NCI-H2107 treated with DMSO at 0.1 percent for 48 hours (cell line): ENCODE data around the gene TMEM150C.

Experiments
- DNase-seq: peaks from one replicate; lab custom pipeline; 2025; ENCODE audit not compliant: unreplicated experiment; lab: John Stamatoyannopoulos, UW

Gene TMEM150C

DNA sequence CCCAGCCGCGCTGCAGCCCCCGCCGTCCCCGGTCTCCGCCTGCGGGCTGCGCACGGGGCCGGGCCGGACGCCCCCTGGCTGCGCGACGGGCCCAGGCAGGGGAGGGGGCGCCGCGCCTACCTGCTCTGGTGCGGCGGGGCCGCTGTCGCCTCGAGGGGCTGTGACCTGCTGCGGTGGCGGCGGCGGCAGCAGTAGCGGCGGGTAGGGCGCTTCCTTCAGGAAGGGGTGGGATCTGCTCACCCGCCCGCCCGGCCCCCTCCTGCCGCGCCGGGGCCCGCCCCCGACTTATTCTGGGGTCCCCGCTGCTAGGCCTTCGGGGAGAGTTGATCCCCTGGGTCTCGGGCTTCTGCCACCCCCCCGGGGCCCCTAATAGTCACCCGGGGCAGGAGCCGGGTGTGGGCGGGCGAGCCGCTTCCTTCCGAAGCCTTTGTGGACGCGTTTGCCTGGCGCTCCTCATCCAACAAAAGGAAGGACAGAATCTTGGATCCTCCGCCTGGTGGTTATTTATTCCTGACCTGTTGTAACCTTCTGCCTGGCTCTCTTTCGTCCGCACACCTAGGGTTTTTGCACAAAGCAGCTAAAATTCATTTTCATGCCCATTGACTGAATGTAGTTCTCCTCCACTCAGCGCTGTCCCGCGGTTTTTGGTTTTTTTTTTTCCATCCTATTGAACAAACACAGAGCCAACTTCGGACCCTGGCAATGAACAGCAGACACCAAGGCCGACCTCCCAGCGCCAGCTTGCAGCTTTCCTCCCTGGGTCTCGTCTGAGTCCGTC is at the start of gene TMEM150C:
Gene TMEM150C, minus strand, starts transcription at position 203 of the 778 bp plus-strand sequence. CDS start 57,331 bp downstream, outside the sequence.
- DNase-seq: no peak

DNA sequence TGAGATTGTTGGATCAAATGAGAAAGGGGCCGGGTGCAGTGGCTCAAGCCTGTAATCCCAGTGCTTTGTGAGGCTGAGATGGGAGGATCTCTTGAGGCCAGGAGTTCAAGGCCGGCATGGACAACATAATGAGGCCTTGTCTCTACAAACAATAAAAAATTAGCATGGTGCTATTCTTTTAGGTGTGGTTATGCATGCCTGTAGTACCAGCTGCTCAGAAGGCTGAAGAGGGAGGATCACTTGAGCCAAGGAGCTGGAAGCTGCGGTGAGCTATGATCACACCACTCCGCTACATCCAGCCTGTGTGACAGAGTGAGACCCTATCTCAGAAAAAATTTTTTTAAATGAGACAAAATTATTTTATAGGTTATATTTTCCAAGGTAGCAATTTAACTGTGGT is 49.7 kb upstream of the TMEM150C start:
- DNase-seq: no peak

DNA sequence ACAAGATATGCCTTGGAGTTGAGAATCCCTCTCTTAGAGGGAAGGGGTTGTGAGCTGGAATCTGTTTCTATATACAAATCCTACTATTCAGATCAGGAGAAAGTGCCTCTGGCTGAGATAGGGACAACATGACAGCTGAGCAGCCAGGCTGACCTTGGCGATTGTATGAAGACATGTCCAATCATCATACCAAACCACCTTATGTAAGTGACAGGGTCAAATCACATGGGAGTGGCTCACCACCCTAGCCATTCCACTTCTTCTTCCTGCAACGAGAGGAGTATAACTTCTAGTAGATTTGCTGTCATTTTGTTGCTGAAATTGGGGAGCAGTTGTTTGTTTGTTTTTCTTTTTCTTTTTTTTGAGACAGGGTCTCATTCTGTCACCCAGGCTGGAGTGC is 48.3 kb upstream of the TMEM150C start:
- no peak for DNase-seq

DNA sequence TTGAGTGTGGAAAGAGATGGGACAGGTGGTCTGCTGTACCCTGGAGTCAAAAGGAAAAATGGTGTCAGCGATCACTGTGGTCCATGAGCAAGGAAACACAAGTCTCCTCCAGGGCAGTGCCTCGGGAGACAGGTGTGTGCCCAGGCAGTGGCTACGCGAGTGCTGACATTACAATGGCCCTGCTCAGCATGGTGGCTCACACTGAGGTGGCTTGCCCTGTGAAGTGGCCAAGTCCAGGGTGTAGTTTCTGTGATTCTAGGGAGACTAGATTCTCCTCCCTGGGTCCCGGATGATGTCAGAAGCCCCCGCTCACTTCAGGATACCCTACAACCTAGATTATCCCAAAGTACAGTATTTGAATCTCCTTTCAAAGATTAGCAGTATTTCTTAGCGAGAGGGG is 44.8 kb upstream of the TMEM150C start:
- DNase-seq: no peak

DNA sequence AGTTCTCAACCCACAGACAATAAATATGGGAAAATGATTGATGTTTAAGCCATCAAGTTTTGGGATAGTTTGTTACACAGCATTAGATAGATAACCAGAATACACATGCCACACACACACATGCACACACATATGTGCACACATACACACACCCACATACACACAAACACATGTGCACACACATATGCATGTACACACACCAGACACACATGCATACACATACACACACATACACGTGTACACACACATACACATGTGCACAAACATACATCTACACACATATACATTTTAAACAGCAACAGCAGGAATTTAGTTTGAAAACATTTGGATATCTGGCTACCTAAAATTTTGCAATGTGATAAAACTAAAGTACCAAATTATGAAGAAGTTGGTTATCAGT is 42.7 kb upstream of the TMEM150C start:
- no peak for DNase-seq

DNA sequence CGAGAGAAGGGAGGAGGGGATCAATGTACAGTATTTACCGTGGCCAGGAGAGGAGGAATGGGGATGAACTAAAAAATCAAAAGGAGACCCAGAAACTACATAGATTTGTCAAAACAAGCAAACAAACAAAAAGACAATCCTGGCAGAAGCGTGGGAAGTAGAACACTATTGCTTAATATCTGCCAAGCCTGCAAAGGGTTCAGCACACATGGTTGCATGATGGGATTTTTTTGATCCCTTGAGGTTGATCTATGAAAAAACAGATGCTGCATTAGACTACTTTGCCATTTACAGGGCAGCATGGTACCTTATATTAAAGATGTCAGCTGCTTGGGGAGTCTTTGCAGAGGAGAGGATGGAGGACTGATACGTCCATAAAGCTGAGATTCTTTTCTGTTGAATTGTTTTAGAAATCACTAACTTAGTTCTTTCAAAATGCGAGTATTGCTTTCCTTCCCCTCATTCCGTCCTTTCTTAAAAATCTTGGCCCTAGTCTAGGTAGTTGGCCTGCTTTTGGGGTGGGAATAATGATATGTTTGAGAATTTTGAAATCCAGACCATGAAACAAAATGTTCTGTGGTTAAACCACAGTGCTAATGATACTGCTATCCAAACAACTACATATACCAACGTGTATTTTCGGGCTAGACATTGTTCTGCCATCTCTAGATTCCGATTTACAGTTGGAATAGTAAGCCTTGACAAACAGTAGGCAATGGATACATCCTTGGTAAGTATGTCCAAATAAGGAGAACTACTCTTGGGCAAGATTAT is 39.6 kb upstream of the TMEM150C start:
- DNase-seq: no peak

DNA sequence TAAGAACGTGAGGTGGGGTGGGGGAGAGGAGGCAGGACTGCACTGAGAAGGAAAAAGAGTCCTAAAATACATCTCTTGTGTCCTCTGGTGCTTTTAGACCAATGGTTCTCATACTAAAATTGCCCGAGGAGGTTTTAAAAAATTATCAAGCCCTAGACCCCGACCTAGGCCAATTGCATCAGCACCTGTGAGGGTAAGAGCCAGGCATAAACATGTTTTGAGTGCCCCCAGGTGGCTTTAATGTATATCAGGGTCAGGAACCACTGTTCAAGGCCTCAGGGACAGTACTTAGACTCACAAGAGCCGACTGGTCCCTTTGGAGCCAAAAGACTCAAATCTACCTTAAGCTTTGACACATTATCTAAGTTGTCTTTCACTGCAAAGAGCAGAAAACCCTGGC is 37.5 kb upstream of the TMEM150C start:
- no peak for DNase-seq

DNA sequence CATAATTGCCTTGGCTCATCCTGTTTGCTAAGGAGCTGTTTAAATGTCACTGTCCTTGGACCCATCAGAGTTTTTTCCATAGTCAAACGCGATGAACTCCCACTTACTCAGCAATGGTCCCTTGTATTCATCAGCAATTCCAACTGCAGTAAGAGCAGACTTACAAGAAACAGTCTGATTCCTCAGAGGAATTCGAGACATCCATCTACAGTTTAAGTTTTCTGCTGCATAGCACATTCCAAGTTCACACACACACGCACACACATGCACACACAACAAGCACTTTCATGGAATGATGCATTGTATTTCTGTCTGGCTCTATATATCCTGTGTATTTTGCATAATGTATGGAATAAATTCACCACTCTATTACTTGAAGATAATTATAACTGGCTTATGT is 32.7 kb upstream of the TMEM150C start:
- no peak for DNase-seq

DNA sequence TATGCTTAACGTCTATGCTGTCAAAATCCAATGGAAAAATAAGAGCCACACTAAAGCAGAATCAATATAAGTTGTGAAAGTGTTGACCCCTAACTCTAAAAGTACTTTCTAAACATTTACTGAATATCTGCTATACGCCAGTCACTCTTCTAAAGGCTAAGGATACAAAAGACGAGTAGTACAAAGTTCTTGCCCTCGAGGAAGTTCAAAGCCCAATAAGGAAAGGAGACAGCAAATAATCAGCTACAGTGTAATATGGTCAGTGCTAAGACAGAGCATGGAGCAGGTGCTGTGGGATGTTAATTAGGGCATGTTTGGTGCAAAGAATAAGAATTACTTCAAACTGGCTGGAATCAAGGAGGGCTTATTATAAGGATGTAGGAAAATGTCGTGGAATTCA is 31.6 kb upstream of the TMEM150C start:
- no peak for DNase-seq

DNA sequence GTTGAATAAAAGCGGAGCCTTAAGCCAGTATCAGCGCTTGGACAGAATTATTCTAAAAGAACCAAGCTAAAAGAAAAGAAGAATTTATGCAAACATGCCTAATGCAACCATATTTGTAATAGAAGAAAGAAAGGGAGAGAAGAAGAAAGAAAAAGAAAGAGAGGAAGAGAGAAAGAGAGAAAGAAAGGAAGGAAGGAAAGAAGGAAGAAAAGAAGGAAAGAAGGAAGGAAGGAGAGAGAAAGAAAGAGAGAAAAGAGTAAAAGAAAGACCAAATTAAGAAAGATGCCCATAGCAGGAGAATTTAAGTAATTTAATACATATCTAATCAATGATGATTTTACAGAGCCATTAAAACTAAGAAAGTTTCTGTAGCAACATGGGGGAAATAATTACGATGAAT is 30.9 kb upstream of the TMEM150C start:
- DNase-seq: no peak

DNA sequence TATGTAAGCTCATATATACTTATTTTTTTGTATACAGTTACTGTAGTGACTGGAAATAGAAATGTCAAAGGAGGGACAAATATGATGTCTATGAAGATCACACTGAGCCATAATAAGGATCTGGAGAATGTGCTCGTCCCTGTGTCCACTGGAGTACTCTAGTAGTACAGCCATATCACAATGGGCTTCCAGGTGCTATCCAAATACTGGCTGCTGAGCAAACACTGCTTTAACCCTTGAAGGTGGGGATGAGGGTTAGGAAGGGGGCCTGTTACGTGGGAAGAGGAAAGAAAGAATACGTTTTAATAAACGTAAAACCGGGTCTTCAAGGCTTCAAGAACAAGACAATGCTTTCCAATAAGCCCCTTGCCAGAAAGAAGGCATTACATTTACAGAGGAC is 29.8 kb upstream of the TMEM150C start:
- DNase-seq: no peak

DNA sequence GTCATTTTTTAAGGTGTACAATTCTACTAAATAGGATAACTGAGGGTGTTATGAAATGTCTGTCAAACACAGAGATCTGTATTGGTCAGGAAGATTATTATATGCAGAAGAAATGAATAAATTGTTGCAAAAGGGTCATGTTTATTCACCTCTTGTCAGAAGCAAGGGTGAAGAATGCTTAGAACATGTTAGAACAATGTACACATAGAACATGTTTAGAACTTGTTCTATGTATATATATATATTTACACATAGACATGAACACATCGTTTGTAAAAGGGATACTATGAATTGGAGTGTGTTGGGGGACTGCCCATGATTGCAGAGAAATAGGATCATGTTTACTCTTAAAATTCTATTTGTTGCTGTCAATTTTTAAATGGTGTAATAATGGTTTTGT is 28.0 kb upstream of the TMEM150C start:
- DNase-seq: no peak

DNA sequence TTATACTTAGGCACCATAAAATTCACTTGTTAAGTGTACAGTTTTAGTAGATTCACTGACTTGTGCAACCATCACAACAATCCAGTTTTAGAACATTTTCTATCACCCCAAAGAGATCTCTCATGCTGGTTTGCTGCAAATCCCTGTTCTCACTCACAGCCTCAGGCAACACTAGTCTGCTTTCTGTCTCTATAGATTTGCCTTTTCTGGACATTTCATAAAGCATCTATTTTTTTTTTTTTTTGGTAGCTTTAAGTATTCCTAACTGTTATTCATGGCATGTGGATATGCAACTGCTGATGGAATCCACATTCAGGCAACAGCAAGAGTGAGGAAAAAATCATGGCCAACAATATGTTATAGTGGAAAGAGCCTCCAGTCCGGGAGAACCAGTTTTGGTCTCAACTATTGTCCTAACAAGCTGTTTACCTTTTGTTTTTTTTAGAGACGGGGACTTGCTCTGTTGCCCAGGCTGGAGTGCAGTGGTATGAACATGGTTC is 27.0 kb upstream of the TMEM150C start:
- DNase-seq: no peak

DNA sequence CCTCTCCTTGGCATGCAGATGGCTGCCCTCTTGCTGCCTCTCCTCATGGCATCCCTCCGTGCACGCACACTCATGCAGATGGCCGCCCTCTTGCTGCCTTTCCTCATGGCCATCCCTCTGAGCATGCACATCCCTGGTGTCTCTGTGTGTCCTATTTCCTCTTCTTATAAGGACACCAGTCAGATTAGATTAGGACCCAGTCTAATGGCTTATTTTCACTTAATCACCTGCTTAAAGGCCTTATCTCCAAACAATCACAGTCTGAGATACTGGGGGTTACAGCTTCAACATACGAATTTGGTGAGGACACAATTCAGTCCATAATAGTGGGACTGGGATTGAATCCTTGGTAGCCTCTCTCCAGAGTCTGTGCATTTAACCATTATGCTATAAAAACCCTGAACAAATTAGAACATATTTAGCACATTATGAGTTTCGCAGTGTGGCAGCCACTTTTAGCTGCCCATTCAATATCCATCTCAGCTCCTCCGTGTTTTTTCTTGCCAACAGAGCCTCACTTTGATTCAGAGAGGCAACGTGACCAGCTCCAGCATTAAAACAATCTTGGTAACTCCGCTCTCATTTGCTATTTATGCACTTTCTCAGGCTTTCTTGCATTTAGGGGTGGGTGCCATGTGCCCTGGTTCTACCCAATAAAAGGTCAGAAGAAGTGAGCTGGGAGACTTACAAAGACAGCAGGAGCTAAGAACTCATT is 26.2 kb upstream of the TMEM150C start:
- no peak for DNase-seq

DNA sequence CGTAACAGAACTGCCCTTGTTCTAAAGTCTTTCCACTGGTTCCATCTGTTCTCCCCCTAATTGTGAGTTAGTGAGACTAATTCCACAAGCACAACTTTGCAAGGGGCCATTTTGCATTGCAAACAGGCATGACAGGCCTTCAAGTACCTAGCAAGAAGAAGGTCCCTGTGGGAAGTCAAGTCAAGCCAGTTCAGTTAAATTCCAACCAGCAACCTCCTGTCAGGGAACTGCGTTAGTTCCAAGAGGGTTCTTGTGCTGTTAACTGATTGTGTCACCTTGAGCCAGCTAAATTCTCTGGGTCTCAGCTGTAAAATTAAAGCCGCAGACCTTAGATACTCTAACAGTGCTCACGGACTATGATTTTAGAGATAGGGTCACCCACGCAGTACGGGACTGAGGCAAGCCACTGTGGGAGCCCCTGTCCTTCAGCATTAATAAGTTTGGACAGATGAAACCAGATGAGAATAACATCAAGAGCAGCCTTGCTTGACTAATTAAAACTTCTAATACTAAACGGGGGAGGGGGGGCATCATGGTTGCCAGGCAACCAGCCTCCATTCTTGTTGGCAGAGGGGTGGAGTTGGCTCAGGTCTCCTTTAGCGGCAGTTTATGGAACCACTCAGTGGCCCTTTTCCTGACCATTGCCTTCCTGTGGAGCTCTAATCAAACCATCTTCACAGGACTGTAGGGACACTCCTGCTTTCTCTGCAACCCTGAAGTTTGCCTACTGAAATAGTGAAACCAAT is 24.1 kb upstream of the TMEM150C start:
- DNase-seq: no peak

DNA sequence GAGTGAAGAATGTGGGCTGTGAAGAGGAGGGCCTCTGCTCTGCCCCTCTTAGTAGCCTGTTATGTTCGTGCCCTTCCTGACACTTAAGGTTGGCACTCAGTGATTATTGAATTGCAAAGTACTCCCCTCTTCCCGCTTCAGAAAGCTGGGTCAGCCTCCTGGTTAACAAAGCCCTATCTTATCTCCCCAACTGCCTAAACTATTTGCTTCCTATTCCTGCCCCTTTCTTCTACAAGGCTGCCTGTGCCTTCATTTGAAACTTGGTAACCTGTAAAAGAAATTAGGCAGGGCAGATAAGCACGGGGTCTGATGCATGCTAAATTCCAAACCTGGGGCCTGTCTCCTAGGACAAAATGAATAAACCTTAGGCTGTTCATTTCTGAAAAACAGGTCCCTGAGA is 23.1 kb upstream of the TMEM150C start:
- DNase-seq: no peak

DNA sequence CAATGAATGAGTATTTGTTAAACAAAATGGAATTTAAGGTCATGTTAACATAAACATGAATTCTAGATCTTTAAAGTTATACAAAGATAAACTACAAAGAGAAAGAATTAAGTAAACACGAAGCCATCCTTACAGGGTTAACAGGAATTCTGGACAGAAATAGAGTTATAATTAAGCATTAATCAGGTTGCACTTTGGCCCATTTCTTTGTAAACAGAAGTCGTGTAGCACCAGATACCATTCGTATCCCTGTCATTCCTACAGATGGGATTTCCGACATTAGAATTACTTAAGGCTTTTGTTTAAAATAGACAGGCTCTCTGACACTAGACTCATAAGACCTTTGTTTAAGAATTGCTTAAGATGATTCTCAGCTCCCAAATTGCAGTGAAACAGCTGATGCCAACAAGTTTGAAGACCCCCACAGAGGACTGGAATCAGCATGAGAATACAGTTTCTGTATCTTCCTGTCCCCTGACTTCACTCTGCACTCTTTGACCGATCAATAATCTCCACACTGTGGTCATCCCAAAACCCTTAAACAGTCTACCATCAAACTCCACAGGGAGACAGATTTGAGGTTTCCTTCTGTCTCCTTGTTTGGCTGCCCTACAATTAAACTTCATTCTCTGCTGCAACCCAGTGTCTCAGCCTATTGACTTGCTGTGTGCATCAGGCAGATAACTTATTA is 22.3 kb upstream of the TMEM150C start:
- DNase-seq: no peak

DNA sequence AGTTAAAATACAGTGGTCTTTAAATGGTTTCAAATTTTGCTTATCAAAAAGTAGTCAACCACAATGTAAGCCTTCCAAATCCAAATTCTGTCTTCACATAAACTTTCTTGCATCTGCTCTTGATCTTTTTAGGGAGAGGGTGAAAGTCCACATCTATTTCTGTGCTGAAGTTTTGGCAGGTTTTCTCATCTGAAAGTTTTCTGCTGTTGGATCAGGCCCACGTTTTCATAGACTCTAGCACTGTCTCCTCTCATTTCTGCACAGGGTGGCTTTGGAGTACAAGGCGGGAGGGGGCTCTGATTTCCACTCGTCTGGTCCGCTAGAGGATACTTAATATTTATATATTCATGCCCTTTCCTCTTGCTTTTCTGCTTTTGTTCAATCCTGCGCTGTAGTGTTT is 18.1 kb upstream of the TMEM150C start:
- DNase-seq: no peak

DNA sequence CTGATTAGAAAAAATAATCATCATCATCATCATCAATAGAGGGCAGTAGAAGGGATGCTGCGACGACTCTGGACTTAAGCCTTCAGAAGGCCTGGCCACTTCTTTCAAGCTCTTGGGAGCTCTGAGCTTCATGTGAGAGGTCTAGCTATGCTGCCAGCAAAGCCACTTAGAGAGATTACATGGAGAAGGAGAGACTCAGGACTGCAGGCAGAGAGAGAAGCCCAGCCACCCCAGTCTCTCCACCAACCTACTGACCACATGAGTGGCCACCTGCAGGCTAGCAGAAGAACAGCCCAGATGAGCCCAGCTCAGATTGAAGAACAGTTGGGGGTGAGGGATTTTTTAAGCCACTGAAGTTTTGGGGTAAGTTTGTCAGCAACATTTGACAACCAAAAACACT is 17.1 kb upstream of the TMEM150C start:
- no peak for DNase-seq

DNA sequence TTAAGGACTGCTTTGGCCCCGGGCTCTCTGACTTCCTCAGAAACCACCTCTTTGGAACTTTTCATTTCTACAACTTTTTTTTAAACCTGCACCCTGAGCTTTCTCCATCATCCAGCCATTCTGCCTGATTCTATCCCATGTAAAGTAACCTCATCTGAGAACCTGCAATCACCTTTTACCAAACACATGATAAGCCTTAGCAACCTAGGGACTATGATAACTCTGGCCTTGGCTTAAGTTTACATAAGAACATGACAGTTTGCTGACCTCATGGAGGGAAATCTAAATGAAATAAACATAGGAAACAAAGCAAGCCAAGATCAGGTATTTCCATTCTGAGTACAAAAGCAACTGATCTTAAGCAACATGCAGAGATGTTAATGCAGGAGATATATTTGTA is 15.7 kb upstream of the TMEM150C start:
- no peak for DNase-seq
